ENCODE measurements around the gene THOC5.

THOC5 gene

GRCh38 chr22:29517215-29517908 lies 36.2 kb downstream of the THOC5 start:
- no peak for TF ChIP-seq ESRRG (CRISPR knock-in tag; IDR thresholded peaks at IDR 0.05)
- TF ChIP-seq POU6F1 (CRISPR knock-in tag; IDR thresholded peaks at IDR 0.05; ENCODE audit: borderline replicate concordance, low read depth), result no peak
- 0 out of 2 replicates have a peak, but pooled peaks have one; percentile 22 for TF ChIP-seq ISL1 (CRISPR knock-in tag; IDR thresholded peaks at IDR 0.05)
- peak; percentile 20; the same call in 1 of the 2 replicates for TF ChIP-seq TCF4 (CRISPR knock-in tag; IDR thresholded peaks at IDR 0.05; ENCODE audit: borderline replicate concordance)
- ATAC-seq, result no peak

GRCh38 chr22:29512031-29512430 lies 41.5 kb downstream of the THOC5 start:
- no peak for ATAC-seq
- TF ChIP-seq ARNTL (CRISPR knock-in tag; IDR thresholded peaks at IDR 0.05; ENCODE audit: borderline replicate concordance, low read depth) (no peak), ZFP30 (CRISPR knock-in tag; IDR thresholded peaks at IDR 0.05) (no peak), ZNF565 (CRISPR knock-in tag; conservative IDR thresholded peaks at IDR 0.05; ENCODE audit: low read depth) (no peak), GLIS3 (CRISPR knock-in tag; IDR thresholded peaks at IDR 0.05) (no peak), ZNF70 (CRISPR knock-in tag; IDR thresholded peaks at IDR 0.05) (no peak), CSDC2 (CRISPR knock-in tag; IDR thresholded peaks at IDR 0.05) (no peak), RARB (CRISPR knock-in tag; IDR thresholded peaks at IDR 0.05) (no peak), PPARA (CRISPR knock-in tag; IDR thresholded peaks at IDR 0.05; ENCODE audit: borderline replicate concordance) (no peak), BACH2 (CRISPR knock-in tag; IDR thresholded peaks at IDR 0.05; ENCODE audit: borderline replicate concordance) (no peak), TSHZ2 (CRISPR knock-in tag; IDR thresholded peaks at IDR 0.05) (no peak), CSRNP3 (CRISPR knock-in tag; IDR thresholded peaks at IDR 0.05) (no peak), TCF4 (CRISPR knock-in tag; IDR thresholded peaks at IDR 0.05; ENCODE audit: borderline replicate concordance) (no peak), PATZ1 (CRISPR knock-in tag; IDR thresholded peaks at IDR 0.05; ENCODE audit: borderline replicate concordance) (no peak)

DNA sequence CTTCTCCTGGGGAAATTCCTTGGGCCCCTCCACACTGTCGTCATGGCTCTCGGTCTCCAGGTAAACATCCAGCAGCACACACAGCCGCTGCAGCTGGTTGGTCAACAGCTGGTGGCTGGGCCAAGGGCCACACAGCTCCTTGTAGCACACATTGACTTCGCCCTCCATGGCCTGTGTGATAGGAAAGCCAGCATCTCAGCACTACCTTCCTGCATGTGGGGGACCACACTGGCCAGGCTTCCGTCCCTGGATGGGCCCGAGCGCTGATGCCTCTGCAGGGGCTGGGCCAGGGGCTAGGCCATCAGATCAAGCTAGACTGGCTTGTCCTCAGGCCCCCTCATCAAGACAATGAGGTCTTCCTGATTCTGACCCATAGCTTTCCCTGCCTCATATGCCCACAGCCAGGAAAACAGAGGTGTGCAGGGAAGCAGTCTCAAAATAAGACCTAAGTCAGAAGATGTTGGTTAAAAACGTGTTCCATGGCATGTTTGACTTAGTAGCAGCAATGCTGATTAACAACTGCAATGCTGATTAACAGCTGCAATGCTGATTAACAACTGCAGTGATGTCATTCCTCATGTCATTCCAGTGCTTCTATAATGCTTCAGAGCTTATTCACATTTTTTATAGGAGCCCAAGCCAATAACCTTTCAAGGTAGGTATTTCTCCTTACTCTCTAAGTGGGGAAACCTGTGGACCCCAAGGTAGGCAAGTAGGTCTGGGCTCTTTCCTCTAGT lies 42.3 kb downstream of the THOC5 start:
- ATAC-seq, result no peak
- TF ChIP-seq CREB5 (CRISPR knock-in tag; IDR thresholded peaks at IDR 0.05; ENCODE audit: low read depth) (no peak), TCF4 (CRISPR knock-in tag; IDR thresholded peaks at IDR 0.05; ENCODE audit: borderline replicate concordance) (no peak), TOX (CRISPR knock-in tag; IDR thresholded peaks at IDR 0.05; ENCODE audit: borderline replicate concordance) (no peak), CSDC2 (CRISPR knock-in tag; IDR thresholded peaks at IDR 0.05) (no peak), TSHZ2 (CRISPR knock-in tag; IDR thresholded peaks at IDR 0.05) (no peak), ZNF8 (CRISPR knock-in tag; IDR thresholded peaks at IDR 0.05) (no peak), SNAI2 (CRISPR knock-in tag; IDR thresholded peaks at IDR 0.05) (no peak), PPARA (CRISPR knock-in tag; IDR thresholded peaks at IDR 0.05; ENCODE audit: borderline replicate concordance) (no peak), GLIS3 (CRISPR knock-in tag; IDR thresholded peaks at IDR 0.05) (no peak), ZC3H10 (CRISPR knock-in tag; IDR thresholded peaks at IDR 0.05) (no peak), PATZ1 (CRISPR knock-in tag; IDR thresholded peaks at IDR 0.05; ENCODE audit: borderline replicate concordance) (no peak), OSR1 (CRISPR knock-in tag; IDR thresholded peaks at IDR 0.05) (no peak), ZFP30 (CRISPR knock-in tag; IDR thresholded peaks at IDR 0.05) (no peak), ESRRG (CRISPR knock-in tag; IDR thresholded peaks at IDR 0.05) (no peak), ISL1 (CRISPR knock-in tag; IDR thresholded peaks at IDR 0.05) (no peak)
